NCI-H748 (cell line): ENCODE results near the gene UMAD1.
"Not testable (repeated sequence)": the region's sequence is repeated elsewhere in the genome, so short reads cannot be mapped to it uniquely, and the experiment has no call there.

Experiments
- DNase-seq: peaks from one replicate; lab custom pipeline; 2025; ENCODE audit not compliant: unreplicated experiment; lab: John Stamatoyannopoulos, UW

The UMAD1 gene

DNA sequence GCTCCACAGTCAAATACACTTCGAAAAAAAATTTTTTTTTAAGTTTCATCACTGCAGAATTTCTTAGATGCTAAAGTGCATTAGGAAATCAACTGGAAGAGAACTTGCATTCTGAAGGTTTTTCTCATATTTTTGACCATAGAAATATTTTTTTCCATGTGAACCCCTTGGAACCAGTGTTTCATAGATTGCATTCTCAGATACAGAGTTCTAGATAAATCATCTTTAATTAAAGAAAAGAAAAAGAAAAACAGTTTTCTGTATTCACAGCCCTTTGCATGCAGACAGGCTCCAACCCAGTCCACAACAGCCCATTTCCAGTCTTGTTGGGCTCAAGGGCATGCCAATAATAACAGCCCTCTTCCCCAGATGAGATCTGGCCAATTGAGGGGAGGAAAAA is 153.4 kb downstream of the UMAD1 start:
- no peak for DNase-seq

DNA sequence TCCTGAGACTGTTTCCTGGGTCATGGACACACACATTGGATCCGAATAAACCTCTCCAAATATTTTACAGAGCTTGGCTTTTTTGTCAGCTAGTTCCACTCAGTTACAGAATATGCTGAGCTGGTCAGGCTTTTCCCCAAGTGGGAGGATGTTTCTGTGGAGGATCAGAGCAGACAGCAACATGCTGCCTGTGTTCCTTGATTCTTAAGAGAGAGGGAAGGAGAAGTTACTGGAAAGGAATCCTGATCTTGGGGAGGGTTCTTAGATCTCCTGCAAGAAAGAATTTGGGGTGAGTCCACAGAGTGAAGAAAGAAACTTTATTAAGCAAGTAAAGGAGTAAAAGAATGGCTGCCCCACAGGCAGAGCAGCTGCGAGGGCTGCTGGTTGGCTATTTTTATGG is 154.7 kb downstream of the UMAD1 start:
- DNase-seq: no peak

DNA sequence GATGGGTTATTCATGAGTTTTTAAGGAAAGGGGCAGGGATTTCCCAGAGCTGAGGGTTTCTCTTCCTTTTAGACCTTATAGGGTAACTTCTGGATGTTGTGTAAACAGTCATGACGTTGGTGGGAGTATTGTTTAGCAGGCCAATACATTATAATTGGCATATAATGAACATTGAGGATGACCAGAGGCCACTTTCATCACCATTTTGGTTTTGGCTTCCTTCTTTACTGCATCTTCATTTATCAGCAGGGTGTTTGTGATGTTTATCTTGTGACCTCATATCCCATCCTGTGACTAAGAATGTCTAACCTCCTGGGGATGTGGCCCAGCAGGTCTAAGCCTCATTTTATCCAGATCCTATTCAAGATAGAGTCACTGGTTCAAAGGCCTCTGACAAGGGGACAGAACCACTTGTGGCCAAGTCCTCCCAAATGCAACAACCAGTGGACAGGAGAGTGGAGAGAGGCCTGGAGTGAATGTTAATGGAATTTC is 155.1 kb downstream of the UMAD1 start:
- DNase-seq: no peak

DNA sequence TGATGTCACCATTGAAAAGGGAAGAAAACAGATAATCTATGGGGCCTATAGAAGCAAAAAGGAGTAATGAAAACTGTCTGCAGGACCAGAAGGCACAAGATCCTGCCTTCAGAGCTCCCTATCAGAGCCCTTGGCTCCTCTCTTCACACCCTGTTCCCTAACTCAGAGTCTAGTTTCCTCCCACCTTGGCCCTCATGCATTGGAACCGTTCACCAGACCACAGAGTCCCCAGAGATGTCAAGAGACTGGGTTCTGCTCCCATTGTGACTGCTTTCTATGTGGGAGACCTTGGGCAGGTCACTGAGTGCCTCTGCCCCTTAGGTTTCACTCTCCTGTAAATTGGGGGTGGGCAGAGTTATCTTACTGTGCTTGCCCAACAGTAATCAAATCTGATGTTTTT is 158.0 kb downstream of the UMAD1 start:
- peak; percentile 13 for DNase-seq

DNA sequence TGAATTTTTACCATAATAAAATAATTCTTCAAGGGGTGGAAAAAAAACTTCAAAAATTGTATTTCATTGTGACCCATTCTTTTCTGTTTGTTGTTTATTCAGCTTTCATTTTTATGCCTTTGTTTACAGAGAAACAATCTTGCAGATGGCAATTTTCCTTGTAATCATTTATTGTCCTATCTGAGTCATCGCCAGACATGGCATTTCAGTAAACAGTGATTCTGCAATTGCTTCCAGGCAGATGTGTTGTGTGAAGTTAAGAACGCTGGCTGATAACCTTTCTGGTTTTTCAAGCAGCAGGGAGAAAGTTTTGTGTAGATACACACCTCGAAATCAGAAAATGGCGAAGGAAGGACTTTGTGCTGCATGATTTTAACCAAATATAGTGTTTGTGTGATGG is 158.6 kb downstream of the UMAD1 start:
- peak; percentile 36 for DNase-seq

DNA sequence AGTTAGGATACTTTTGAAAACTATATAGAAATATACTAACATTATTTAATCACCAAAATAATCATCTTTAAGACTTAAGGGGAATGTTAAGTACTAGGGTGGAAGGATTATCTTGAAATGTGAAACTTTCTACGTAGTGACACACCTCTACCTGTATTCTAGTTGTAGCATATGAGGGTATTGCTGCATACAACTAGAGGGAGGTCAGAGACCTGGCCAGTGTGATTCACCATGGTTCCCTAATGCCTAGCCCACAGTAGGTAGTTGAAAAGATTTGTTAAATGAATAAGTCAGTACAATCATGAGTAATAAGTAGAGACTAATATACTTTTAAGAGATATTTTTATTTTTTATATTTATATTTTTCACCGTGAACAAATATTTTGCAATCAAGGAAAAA is 162.0 kb downstream of the UMAD1 start:
- DNase-seq: no peak

DNA sequence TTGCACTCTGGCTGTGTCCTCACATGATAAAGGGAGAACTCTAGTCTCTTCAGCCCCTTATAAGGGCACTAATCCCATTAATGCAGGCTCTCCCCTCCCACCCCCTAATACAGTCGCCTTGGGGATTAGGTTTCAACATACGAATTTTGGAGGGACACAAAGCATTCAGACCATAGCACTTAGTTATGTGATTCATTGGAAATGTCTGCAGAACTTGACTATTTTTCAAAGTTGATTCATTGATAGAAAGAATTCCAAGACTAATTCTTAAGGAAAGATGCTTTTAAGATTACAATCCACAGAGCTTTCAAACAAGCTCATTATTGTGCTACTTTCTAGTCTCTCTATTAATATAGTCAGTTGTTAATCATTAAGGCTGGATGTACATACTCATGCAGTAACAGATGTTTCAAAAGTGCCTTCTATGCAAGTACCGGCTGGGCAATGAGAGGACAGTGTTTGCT is 163.2 kb downstream of the UMAD1 start:
- no peak for DNase-seq

DNA sequence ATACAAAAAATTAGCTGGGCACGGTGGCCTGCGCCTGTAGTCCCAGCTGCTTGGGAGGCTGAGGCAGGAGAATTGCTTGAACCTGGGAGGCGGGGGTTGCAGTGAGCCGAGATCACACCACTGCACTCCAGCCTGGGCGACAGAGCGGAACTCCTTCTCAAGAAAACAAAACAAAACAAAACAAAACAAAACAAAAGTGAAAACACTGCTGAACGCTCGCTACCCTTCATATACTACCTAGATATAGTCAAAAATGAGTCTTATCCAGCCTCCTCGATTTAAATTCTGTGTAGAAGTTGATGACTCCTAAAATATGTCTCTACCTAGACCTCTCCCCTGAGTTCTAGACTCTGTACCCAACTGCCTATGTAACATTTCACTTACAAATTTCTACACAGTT is 164.3 kb downstream of the UMAD1 start:
- not testable (repeated sequence) for DNase-seq

DNA sequence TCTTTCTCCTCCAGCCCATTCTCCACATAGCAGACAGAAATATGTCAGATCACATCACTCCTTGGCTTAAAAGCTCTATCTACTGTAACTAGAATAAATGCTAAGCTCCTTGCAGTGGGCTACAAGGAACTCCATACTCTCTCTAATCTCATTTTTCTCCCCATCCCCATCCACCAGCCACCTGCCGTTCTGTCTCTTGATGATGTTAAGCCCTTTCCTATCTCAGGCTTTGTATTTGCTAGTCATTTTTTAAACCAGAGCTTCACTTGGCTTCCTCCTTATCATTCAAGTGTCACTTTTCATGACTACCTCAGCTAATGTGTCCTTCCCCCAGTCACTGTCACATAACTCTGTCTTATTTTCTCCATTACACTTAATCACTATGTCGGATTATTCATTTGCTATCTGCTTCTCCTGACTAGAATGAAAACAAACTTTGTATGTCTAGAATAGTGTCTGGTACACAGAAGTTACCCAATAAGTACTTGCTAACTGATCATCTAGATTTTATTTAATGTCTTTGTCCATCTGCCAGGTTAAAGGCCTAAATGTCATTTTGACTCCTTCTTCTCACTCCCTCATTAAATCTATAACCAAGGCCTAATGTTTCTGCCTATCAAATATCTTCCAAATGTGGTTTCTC is 165.1 kb downstream of the UMAD1 start:
- no peak for DNase-seq

DNA sequence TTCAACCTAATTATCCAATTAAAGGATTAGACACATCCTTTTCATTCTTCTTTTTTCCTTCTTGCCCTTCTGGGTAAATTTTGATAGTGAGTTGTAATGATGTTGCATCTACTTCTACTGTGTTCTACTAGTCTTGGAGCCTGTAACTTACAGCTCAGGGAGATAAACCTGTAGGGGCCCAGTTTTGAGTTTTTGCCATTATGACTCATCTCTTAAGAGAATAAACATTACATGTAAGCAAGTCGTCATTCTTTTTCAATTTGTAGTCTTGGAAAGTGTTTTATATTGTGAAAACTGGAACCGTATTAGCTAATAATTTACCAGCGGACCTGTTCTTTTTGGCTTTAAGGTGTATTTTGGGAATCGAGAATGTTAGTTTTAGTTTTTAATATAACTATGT is 167.6 kb downstream of the UMAD1 start:
- no peak for DNase-seq

DNA sequence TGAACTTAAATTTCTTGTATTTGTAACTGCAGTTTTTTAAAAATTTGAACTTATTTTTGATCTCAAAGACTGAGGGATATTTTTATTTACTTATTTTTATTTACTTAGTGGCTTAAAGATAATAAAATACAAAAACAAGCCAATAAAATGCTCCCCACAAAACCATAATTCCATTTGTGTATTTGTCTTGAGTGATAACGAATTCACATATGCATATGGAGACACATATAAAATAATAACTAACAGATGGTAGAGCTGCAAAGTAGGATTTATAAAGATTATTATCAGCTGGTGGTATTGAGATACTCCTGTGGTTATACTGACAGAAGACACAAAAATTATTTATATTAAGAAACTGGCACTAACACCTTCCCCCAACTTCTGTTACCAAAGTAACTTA is 168.1 kb downstream of the UMAD1 start:
- no peak for DNase-seq

DNA sequence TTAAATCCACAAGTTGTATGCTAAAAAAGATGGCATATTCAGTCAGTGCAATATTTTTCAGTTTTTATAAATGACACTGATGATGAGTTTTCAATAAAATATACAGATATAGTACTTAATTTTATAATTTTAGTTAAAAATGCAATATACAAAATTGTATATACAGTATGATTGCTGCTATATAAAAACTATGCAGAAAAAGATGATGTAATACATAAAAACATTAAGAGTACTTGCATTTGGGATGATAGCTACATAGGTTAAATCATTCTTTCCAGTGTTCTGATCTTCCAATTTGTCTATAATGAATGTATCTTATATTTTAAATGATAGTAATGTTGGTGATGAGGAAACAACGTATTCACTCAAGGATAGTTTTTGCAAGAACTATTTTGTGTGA is 169.8 kb downstream of the UMAD1 start:
- no peak for DNase-seq

DNA sequence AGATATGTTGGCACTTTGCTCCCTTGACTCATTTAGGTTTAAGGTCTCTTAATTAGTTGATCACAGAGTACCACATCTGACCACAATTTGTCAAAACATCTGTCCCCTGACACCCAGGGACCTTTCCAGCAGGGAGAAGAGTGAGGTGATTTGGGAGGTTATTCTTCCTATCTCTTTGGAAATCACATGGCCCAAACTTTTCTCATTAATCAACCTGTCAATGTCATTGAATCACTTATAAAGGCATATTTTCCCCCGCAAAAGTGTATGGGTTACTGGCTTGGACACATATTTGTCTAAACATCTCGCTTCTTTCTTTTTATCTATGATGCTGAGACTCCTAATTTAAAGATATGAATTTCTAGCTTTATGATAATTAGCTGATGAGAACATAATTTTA is 170.3 kb downstream of the UMAD1 start:
- DNase-seq: no peak

DNA sequence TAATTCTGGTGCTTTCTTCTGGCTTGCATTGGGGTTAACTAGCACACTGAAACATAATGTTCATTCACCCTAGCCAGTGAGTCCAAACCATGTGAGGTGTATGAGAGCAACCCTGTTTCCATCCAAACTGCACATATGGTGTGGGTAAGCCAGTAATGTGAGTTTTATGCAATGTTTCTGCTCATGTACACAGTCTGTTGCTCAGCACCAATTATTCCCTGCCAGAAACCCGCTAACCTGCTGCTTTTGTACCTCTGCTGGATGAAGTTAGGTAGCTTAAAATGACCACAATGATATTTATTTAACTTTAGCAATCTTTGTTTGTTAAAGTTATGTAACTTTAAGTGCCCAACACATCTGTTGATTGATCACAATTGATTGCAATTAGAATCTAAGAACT is 171.6 kb downstream of the UMAD1 start:
- peak; percentile 36 for DNase-seq

DNA sequence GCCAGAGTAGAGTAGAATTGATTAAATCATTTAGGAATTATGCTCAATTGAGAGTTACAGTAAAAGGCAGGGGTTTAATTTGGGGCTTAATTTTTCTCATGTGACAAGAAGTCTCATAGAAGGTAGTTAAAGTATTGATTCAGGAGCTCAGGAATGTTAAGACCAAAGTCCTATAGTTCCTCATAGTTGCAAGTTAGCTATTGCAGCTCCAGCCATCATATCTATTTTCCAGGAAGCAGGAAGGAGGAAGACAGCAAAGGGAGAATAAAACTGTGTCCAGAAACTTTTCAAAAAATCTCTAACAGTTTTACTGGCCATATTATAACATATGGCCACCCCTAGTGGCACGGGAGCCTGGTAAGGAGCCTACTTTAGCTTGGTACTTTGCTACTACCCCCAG is 174.8 kb downstream of the UMAD1 start:
- DNase-seq: no peak

DNA sequence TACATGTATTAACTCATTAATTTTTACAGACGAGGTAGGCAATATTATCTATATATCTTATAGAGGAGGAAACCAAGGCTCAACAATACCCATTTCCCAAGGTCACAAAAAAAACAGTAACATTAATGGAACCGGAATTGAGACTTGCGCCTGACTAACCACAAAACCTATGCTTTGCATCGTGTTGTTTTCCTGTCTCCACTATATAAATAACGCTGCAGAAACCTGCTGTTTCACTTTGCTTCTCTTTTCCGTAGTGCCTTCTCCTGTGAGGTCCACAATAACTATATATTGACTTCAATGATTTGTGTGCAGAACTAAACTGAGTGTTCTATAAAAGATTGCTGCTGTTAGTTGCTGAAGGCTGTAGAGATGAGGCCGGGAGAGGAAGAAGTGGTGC is 175.5 kb downstream of the UMAD1 start:
- no peak for DNase-seq

DNA sequence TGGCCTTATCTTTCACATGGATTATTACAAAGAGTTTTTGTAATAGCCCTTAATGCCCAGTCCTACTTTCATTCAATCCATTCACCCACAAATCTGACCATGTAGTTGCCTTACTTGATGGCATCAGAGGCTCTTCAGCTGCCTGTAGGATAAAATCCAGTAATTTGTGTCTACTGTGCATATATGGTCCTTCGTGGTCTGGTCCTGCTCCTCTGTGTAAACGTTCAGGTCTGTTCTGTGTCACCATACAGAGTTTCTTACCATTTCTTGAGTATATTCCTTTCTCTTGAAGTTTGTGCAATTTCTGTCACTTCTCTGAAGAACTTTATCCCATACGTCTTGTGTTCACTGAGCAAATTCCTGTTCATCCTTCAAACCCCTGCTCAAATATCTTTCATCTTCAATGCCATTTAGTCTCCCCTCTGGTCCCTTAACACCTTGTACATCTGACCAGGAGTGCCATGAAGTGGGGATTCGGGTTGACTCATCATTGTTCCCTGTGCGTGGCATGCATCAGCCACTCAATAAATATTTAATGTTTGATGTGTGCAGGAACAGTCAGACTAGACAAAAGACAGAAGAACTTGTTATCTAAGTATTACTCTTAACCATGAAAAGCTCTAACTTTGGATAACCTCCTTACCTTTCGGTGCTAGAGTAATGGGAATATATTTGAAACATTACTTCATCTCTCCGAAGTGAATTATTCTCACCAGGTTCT is 176.4 kb downstream of the UMAD1 start:
- no peak for DNase-seq

DNA sequence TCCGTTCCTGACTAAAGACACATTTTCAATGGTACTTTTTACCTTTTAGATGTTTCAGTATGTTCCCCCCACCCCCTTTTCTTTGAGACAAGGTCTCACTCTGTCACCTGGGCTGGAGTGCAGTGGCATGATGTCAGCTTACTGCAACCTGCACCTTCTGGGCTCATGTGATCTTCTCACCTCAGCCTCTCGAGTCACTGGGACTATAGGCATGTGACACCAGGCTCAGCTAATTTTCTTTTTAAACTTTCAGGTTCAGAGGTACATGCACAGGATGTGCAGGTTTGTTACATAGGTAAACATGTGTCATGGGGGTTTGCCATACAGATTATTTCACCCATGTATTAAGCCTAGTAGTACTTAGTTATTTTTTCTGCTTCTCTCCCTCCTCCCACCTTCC is 177.2 kb downstream of the UMAD1 start:
- DNase-seq: no peak

DNA sequence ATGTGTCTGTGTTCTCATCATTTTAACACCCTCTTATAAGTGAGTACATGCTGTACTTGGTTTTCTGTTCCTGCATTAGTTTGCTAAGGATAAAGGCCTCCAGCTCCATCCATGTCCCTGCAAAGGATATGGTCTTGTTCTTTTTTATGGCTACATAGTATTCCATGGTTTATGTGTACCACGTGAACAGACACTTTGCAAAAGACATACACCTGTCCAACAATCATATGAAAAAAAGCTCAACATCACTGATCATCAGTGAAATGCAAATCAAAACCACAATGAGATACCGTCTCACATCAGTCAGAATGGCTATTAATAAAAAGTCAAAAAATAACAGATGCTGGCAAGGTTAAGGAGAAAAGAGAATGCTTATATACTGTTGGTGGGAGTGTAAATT is 177.6 kb downstream of the UMAD1 start:
- DNase-seq: not testable (repeated sequence)

DNA sequence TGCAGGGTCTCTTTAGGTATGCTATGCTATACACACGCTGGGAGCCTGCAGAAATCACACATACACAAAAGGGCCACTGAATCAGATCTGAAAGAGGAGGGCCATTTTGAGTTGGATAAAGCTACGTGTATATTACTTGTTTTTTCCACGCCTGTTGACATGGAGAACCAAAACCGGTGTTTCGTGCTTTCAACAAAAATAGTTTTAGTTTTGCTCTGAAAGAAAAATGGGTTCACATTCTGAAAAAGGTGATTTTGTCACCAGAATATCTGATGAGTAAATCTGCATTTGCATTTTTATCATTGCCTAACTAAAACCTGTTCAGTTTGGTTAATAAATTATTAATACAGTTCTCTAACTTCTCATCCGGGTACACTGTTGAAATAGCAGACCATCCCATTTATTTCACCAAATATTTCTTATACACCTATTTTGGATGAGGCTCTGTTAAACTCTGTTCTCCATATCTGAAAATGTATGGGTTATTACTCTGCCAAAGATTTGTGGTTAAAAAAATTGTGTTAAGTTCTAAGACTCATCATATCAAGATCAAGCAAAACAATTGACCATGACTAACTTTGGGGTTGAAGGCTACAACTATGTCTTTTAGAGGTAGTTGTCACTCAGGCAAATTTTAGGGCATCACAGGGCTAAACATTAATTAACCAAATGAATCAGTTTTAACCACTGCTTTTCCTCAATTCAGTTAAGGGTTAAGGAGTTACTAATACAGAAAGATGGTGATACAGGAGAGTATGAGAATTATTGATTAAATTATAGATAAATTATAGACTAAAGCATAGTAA is 179.1 kb downstream of the UMAD1 start:
- DNase-seq: no peak

DNA sequence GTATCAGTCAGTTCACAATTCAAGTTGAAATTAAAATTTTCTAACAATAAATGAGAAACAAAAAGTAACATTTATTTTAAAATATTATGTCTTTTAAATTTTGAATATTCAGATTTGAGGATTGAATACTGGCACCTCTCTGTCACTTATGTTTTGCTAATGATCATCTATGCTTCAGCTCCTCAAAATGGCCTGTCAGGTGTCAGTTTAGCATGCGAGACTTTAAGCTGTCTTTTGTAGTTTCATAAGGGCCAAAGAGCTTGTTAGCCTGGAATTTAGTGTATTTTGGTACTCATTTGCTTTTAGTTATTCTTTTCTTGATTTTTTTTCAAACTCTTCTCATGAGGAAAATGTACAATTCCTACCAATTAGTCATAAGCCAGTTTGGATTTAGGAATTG is 179.9 kb downstream of the UMAD1 start:
- no peak for DNase-seq

DNA sequence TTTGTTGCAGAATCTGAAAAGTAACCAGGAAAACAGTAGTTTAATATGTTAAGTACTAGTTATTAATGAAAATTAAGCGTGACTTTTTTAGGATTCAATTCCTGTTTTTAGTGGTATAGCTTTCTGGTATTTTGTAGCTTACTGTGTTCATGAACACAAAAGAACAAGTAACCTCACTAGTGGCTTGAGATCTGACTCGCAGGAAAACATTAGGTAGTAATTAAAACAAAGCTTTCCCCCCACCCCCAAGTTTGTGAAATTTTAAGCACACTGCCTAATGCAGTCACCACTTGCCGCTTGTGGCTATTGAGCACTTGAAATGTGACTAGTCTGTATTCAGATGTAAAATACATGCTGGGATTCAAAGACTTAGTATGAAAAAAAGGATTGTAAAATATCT is 180.4 kb downstream of the UMAD1 start:
- no peak for DNase-seq
